AG10803 (cell line): ENCODE results near the gene GOLPH3L.
"Not testable (repeated sequence)": the region's sequence is repeated elsewhere in the genome, so short reads cannot be mapped to it uniquely, and the experiment has no call there.

Source experiments
- DNase-seq: peaks from one replicate; pipeline ENCODE4 v3.0.0; 2010; ENCODE audit warnings: low read depth
- H3K4me3 ChIP-seq: 2 replicates; pipeline ENCODE4 v1.5.1; 2011; ENCODE audit warnings: mild to moderate bottlenecking, low read length, control low read depth
- CTCF ChIP-seq: conservative IDR thresholded peaks from 2 replicates; pipeline ENCODE4 v1.5.1; 2011; ENCODE audit warnings: mild to moderate bottlenecking, low read length, control low read depth, inconsistent platforms

GOLPH3L gene

DNA sequence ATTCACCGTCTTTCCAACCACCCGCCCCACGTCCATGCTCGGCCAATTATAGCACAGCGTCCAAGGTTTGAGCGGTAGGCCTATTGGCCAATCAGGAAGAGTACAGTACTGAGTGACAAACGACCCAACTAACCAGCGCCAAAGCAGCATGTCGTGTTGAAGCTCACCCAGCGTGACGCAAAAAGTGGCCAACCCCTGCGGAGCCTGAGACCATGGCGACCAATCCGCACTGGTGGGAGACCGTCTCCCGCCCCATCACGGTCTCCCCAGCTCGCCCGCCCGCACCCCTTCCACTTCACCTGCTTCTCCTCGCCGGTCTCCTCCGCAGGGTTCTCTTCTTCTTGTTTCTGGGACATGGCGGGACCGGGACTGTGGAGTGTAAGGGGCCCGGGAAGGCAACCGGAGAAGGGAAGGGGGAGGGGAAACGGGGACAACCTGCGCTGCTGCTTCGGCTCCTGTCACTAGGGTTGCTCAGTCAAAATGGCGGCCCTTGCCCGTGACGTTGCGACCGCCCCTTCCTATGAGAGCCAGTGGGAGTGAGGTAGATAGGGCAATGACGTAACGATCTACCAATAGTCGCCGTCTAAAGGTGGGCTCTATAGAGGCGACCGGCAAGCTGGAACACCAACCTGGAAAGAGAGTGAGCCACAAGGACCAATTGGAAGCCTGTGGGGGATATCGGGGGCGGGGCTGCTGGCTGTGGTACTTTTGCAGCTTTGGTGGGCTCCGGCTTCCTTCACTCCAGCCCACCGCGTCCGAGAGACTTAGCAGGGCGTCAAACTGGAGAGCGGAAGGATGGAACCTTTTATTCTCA lies 67.6 kb downstream of the GOLPH3L start, which contains the start of gene ENSA:
ENSA (minus strand) TSS at position 498 of the 814 bp plus-strand sequence; CDS start at position 356, 142 bp downstream.
- H3K4me3 ChIP-seq: peak within 1 kb of the TSS; percentile 88
- TF ChIP-seq CTCF: no peak
- DNase-seq: peak; percentile 100

DNA sequence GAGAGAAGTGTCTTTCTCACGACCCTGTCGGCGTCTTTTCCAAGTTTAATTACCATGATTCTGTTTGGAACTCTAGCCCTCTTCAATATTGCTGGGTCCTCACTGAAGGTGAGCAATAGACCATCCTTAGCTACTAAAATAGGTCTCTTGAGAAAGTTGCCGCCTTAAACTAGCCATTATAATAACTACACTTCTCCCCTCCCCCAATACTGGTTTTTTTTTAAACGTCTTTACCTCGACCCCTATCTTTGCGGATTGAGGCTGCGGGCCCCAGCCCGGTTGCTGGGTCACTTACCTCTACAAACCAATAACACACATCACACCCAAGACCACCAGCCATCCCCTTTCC lies 68.2 kb downstream of the GOLPH3L start:
- TF ChIP-seq CTCF: no peak
- H3K4me3 ChIP-seq: peak overlapping the region; percentile 88
- DNase-seq: no peak

- no peak for TF ChIP-seq CTCF
- H3K4me3 ChIP-seq: peak overlapping the region; percentile 88
- DNase-seq: no peak
Measured at GRCh38 chr1:150627826-150628410, 69.0 kb downstream of the GOLPH3L start.

GRCh38 chr1:150626150-150626549 lies 70.8 kb downstream of the GOLPH3L start:
- DNase-seq: no peak
- no peak overlapping the region for H3K4me3 ChIP-seq
- TF ChIP-seq CTCF: no peak

GRCh38 chr1:150624546-150624945 lies 72.4 kb downstream of the GOLPH3L start:
- not testable (repeated sequence) for DNase-seq, H3K4me3 ChIP-seq

GRCh38 chr1:150624134-150624533 lies 72.8 kb downstream of the GOLPH3L start:
- not testable (repeated sequence) for DNase-seq, H3K4me3 ChIP-seq

DNA sequence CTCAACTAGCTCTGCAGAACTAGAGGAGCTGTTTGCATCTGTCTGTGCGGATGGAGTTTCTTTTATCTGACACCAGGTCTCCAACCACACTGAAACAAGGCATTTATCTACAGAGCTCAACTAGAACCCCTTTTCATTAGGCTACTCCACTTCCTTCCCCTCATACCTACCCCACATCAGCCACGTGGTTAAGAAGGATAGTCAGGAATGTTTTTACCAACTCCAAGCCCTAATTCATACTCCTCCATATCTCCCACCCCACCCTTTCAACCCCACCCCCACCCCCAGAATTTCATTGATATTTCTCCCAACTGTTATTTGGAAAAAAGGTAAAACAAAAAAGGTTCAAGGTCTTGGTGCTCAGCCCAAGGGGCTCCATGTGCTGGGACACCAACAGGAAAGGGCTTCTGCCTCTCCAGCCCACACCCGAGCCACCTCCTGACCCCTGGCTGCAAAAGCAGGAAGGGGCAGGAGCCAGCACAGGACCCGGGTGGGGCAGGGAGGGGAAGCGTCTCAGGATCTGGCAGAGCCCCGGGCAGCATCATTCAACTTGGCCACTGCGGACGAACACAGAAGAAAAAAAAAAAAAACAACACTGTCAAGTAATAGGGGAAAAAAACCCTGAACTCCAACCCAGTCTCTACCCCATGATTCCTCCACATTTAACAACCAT lies 74.5 kb downstream of the GOLPH3L start:
- H3K4me3 ChIP-seq: no peak overlapping the region
- TF ChIP-seq CTCF: no peak
- DNase-seq: no peak
